AG09309 (cell line): ENCODE results near the gene ZBTB24.

ENCODE experiments used
- DNase-seq: peaks from one replicate; pipeline ENCODE4 v3.0.0-alpha.2; 2010; ENCODE audit warnings: low read depth
- H3K4me3 ChIP-seq: 2 replicates; pipeline ENCODE4 v1.5.1; 2011; ENCODE audit warnings: mild to moderate bottlenecking, low read depth, low read length, moderate library complexity; ENCODE audit not compliant: control insufficient read depth
- TF ChIP-seq, protein P1 (sequence below): IDR thresholded peaks from 2 replicates; pipeline ENCODE4 v1.5.1; 2011; ENCODE audit warnings: mild to moderate bottlenecking, low read depth, low read length, inconsistent platforms; ENCODE audit not compliant: insufficient read depth, control insufficient read depth; ENCODE audit errors: missing control alignments

Gene ZBTB24

DNA sequence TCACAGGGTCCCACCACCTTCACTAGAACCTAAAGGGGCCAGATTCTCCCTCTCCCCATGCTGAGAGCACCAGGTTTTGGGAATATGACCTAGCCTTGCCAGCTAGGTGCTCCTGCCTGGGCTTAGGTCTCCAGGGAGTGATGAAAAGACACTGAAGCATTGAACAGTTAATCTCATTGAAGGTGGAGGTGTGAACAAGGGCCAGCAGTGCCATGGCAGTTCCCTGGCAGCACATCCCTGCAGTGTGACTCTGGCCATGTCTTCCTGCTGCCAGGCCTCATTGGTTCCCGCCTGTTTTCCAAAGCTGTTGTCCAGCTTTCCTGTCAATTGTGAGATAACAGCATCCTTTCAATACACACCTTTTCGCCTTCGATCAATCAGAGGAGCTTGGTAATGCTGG, 53.5 kb downstream of the ZBTB24 start:
- TF ChIP-seq, protein P1, sequence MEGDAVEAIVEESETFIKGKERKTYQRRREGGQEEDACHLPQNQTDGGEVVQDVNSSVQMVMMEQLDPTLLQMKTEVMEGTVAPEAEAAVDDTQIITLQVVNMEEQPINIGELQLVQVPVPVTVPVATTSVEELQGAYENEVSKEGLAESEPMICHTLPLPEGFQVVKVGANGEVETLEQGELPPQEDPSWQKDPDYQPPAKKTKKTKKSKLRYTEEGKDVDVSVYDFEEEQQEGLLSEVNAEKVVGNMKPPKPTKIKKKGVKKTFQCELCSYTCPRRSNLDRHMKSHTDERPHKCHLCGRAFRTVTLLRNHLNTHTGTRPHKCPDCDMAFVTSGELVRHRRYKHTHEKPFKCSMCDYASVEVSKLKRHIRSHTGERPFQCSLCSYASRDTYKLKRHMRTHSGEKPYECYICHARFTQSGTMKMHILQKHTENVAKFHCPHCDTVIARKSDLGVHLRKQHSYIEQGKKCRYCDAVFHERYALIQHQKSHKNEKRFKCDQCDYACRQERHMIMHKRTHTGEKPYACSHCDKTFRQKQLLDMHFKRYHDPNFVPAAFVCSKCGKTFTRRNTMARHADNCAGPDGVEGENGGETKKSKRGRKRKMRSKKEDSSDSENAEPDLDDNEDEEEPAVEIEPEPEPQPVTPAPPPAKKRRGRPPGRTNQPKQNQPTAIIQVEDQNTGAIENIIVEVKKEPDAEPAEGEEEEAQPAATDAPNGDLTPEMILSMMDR, result no peak
- no peak overlapping the region for H3K4me3 ChIP-seq
- DNase-seq, result no peak

DNA sequence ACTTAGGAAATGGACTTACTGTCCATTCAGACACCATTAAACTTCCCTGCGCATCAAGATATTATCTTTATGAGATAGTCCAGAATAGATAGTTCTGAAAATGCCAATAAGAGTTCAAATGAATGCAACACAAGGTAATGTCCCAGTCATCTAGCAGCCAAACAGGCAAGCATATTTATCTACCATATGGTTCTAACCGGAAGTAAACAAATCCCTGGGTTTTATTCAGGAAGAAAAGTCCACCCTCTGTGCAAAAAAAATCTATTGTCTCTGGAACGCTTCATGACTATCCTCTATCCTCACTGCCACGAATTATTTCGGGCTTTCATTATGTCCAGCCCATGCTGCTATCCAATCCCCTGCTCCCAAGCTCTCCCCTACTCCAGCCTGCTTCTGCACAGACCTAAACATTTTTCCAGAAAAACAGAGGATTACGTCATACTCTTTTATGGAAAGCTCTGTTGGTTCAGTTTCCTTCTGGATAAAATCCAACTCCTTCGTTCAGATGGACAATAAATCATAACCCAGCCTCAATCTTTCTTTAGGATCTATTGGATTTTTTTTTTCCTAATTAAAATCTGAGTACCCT, 54.0 kb downstream of the ZBTB24 start:
- TF ChIP-seq, protein P1, result no peak
- DNase-seq, result peak; percentile 44
- H3K4me3 ChIP-seq, result no peak overlapping the region

DNA sequence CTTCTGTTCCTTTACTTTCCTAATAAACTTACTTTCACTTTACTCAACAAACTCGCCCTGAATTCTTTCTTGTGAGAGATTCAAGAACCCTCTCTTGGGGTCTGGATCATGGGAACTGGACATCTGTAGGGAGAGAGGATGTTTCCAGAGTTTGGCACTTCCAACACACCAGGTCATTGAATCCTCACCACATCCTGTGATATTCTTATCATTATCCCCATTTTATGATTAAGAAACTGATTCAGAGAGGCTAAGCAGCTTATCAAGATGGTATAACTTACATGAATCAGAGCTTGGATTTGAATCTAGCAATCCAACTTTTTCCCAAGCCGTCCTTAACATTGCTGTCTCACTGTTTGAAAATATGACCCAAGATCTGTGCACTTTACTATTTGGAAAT, 58.1 kb downstream of the ZBTB24 start:
- TF ChIP-seq, protein P1, result no peak
- no peak overlapping the region for H3K4me3 ChIP-seq
- DNase-seq, result no peak

DNA sequence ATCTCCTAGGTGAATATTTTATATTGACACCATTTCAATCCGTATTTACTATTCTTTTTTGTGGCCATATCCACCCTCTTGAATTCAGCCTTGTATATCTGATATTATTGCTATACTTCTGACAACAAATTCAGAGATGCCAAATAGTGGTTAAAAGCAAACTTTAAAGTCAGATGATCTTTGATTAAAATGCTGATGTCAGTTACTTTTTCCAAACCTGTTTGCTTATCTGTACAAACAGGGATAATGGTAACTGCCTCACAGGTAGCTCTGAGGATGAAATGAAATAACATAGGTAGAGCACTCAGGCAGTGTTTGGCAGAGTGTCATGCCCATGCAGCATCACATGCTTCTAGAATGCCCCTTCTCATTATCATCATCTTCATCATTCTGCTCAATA, 61.8 kb downstream of the ZBTB24 start:
- H3K4me3 ChIP-seq, result no peak overlapping the region
- no peak for DNase-seq
- TF ChIP-seq, protein P1, result no peak

DNA sequence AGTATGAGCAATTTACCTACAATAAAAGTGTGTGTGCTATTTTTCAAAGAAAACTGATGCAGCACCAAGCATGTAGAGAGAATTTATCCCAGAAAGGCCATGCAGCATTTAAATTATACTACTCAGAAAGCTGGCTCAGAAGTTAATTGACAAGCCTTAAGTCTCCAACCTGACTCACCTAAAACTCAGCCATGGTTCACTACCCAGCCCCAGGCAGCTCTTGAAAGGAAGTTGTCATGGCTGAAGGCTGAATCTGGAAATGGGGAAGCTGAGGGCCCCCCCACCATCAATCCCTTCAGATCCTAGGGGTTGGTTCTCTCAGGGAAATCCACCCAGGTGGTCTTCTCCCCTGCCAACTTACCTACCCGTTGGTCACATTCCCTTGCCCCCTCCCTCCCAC, 62.3 kb downstream of the ZBTB24 start:
- no peak for DNase-seq
- no peak overlapping the region for H3K4me3 ChIP-seq
- TF ChIP-seq, protein P1, result no peak

DNA sequence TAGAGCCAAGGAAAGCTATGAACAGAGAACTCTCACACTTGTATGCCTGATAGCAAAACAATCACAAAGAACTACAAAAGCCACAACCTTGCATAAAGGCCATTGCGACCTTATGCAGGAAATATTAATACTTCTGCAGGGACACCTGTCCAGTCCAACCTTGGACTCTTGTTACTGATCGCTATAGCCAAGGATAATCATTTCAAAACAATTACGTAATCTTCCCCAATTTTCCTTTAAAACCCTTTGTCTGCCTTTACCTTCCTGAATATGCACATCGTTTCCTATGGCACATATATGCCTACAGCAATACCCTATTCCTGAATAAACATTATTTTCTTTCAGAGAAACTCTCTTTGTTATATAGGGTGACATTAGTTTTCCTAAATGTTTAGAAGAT, 65.4 kb downstream of the ZBTB24 start:
- H3K4me3 ChIP-seq, result no peak overlapping the region
- no peak for DNase-seq
- TF ChIP-seq, protein P1, result no peak
